CD8-positive, alpha-beta memory T cell (primary cell): ENCODE data around the gene POTEF. TPM values are rescaled to one million over a fixed set of nuclear protein-coding genes. Genes with fewer than 3 reads are reported as not detected.
"Not testable (repeated sequence)": the region's sequence is repeated elsewhere in the genome, so short reads cannot be mapped to it uniquely, and the experiment has no call there.

Experiments used
- CTCF ChIA-PET: fragments of 350-600 bp; sonication (Branson Sonifier 250); formaldehyde crosslinking; loops from one replicate; lab custom pipeline; 2021; ENCODE audit warnings: antibody characterized with exemption; lab: Charles Lee
- POLR2A ChIA-PET: fragments of 350-600 bp; sonication (Branson Sonifier 250); formaldehyde crosslinking; loops from one replicate; lab custom pipeline; 2021; ENCODE audit warnings: antibody characterized with exemption; lab: Charles Lee
- DNase-seq, 5 donors: peaks; one replicate each; pipeline versions ENCODE4 v3.0.0 to v3.0.0-alpha.2; 2020 to 2022; ENCODE audit warnings: mixed read lengths in 1 of 5
- H3K27ac ChIP-seq: one replicate; pipeline ENCODE4 v1.7.0; 2013; ENCODE audit warnings: low read depth, mild to moderate bottlenecking, low read length, moderate library complexity
- H3K27me3 ChIP-seq: 2 replicates; pipeline ENCODE4 v1.7.0; 2013; ENCODE audit warnings: low read length, mild to moderate bottlenecking; ENCODE audit not compliant: insufficient read depth, poor library complexity, severe bottlenecking
- H3K36me3 ChIP-seq: 2 replicates; pipeline ENCODE4 v1.7.0; 2013; ENCODE audit warnings: mild to moderate bottlenecking, low read length, moderate library complexity; ENCODE audit not compliant: insufficient read depth
- H3K4me1 ChIP-seq: 2 replicates; pipeline ENCODE4 v1.7.0; 2013; ENCODE audit warnings: mild to moderate bottlenecking, low read length, moderate library complexity; ENCODE audit not compliant: insufficient read depth
- H3K4me3 ChIP-seq: 2 replicates; pipeline ENCODE4 v1.7.0; 2013; ENCODE audit warnings: mild to moderate bottlenecking, low read length
- H3K9me3 ChIP-seq: 2 replicates; pipeline ENCODE4 v1.7.0; 2013; ENCODE audit warnings: mild to moderate bottlenecking, low read length
- H3K27ac Mint-ChIP-seq, 8 donors: one replicate each; pipeline ENCODE4 v1.8.0; 2020 to 2021; ENCODE audit warnings: mixed read lengths in 8 of 8, mild to moderate bottlenecking in 6 of 8, inconsistent platforms in 3 of 8, moderate library complexity in 3 of 8
- H3K27me3 Mint-ChIP-seq, 2 donors: one replicate each; pipeline ENCODE4 v1.8.0; 2020 to 2021; ENCODE audit warnings: mixed read lengths in 2 of 2, mild to moderate bottlenecking in 1 of 2, moderate library complexity in 1 of 2
- H3K36me3 Mint-ChIP-seq, 3 donors: one replicate each; pipeline ENCODE4 v1.8.0; 2020 to 2021; ENCODE audit warnings: mixed read lengths in 3 of 3, inconsistent platforms in 1 of 3, mild to moderate bottlenecking in 1 of 3
- H3K4me1 Mint-ChIP-seq, 3 donors: one replicate each; pipeline ENCODE4 v1.8.0; 2020 to 2021; ENCODE audit warnings: mixed read lengths in 3 of 3, inconsistent platforms in 1 of 3, mild to moderate bottlenecking in 1 of 3
- H3K4me3 Mint-ChIP-seq, 7 donors: one replicate each; pipeline ENCODE4 v1.8.0; 2020 to 2021; ENCODE audit warnings: mixed read lengths in 7 of 7, mild to moderate bottlenecking in 6 of 7, moderate library complexity in 4 of 7, inconsistent platforms in 2 of 7
- H3K9me3 Mint-ChIP-seq, 5 donors: one replicate each; pipeline ENCODE4 v1.8.0; 2020 to 2022; ENCODE audit warnings: mixed read lengths in 5 of 5, mild to moderate bottlenecking in 3 of 5, moderate library complexity in 2 of 5, inconsistent platforms in 1 of 5
- polyA plus RNA-seq: library from polyadenylated mRNA; unstranded; fragments of 300-500 nt; fragmentation: Illumina TruSeq; gene quantifications from one replicate; pipeline ENCODE4 v1.2.3, GENCODE V29; 2021
- total RNA-seq, 2 experiments: library from RNA; stranded (reverse); gene quantifications; one replicate each; pipeline ENCODE4 v1.2.3, GENCODE V29; 2021

POTEF gene
- total and polyA plus RNA-seq, 3 experiments from 2014 or later, result 0.05 TPM; not detected in 2

GRCh38 chr2:130160838-130161705 is 32.0 kb upstream of the POTEF start:
- H3K36me3 ChIP-seq, H3K9me3 ChIP-seq, H3K4me3 Mint-ChIP-seq, H3K4me3 ChIP-seq, H3K27ac ChIP-seq, POLR2A ChIA-PET, H3K9me3 Mint-ChIP-seq, H3K4me1 ChIP-seq, DNase-seq, CTCF ChIA-PET, H3K27me3 ChIP-seq, H3K27me3 Mint-ChIP-seq: not testable (repeated sequence)
- Mint-ChIP-seq H3K36me3 (peaks cover 6 to 73% (median 9%) of the 10 kb centered on the region in 3 donors), H3K4me1 (peaks cover 0 to 11% (median 5%) of the 10 kb centered on the region in 3 donors), H3K27ac (peak overlapping the region in 1 of 8 donors; percentile 21)

DNA sequence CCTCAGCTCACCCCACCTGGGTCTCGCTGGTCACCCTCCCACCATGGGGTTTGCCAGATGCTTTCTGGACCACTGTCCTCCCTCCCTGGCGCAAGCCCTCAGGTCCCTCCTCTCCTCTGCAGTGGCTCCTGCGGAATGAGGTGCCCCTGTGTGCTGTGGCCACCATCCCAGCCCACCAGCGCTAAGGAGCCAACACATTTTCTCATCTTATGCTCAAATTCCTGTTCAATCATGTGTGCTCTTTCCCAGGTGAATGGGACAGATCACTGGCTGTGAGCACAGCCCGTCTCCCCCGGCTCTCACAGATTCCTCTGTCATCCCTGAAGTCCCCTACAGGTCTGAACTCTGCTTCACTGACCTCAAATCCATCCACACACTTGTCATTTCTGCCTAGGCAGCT is 31.1 kb upstream of the POTEF start:
- Histone ChIP-seq H3K4me3 (no peak overlapping the region), H3K9me3 (no peaks in the 10 kb centered on the region), H3K36me3 (peaks cover 3% of the 10 kb centered on the region), H3K27ac (no peak overlapping the region), H3K27me3 (no peaks in the 10 kb centered on the region), H3K4me1 (no peaks in the 10 kb centered on the region)
- H3K36me3 Mint-ChIP-seq, result peaks cover 2 to 73% (median 4%) of the 10 kb centered on the region in 3 donors
- no peak overlapping the region for H3K27ac Mint-ChIP-seq
- H3K9me3 Mint-ChIP-seq, result no peaks in the 10 kb centered on the region
- H3K27me3 Mint-ChIP-seq, result no peaks in the 10 kb centered on the region
- H3K4me1 Mint-ChIP-seq, result peaks cover 0 to 11% (median 5%) of the 10 kb centered on the region in 3 donors
- DNase-seq, result no peak
- H3K4me3 Mint-ChIP-seq, result no peak overlapping the region
- ChIA-PET POLR2A (no interaction called here), CTCF (no interaction called here)

GRCh38 chr2:130159376-130159775 is 30.4 kb upstream of the POTEF start:
- H3K4me3 ChIP-seq, H3K4me3 Mint-ChIP-seq, H3K9me3 ChIP-seq, H3K27me3 Mint-ChIP-seq, CTCF ChIA-PET, DNase-seq, H3K36me3 ChIP-seq, H3K27me3 ChIP-seq, H3K4me1 ChIP-seq, POLR2A ChIA-PET, H3K27ac ChIP-seq, H3K9me3 Mint-ChIP-seq: not testable (repeated sequence)
- peaks cover 0 to 11% (median 5%) of the 10 kb centered on the region in 3 donors for H3K4me1 Mint-ChIP-seq
- peaks cover under 1 to 74% (median 1%) of the 10 kb centered on the region in 3 donors for H3K36me3 Mint-ChIP-seq
- peak overlapping the region in 1 of 8 donors; percentile 85 for H3K27ac Mint-ChIP-seq

DNA sequence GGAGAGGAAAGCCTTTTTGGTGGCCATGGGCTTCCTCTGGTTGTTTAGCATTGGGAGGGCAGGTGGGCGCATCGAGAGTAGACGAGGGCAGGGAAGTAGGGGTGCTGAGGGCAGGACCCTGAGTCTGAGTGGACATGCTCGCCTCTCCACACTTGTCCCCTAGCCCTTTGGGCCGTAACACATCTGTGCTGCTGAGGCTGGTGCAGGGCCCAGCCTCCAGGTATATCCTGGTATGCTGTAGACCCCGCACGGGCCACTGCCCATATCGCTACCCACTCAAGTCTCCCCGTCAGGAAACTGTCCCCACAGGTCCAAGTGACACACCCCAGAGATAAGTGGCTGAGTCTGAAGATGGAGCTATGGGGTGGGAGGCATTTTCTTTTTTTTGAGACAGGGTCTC is 29.6 kb upstream of the POTEF start:
- Mint-ChIP-seq H3K4me3 (no peak overlapping the region), H3K27me3 (no peaks in the 10 kb centered on the region), H3K9me3 (no peaks in the 10 kb centered on the region), H3K4me1 (peaks cover 0 to 11% (median 5%) of the 10 kb centered on the region in 3 donors), H3K36me3 (peaks cover 0 to 74% (median 0%) of the 10 kb centered on the region in 3 donors), H3K27ac (peak overlapping the region in 2 of 8 donors; percentile 55 to 90)
- Histone ChIP-seq H3K36me3 (peaks cover 1% of the 10 kb centered on the region), H3K9me3 (no peaks in the 10 kb centered on the region), H3K27ac (no peak overlapping the region), H3K4me1 (no peaks in the 10 kb centered on the region), H3K4me3 (no peak overlapping the region), H3K27me3 (no peaks in the 10 kb centered on the region)
- ChIA-PET POLR2A (no interaction called here), CTCF (no interaction called here)
- no peak for DNase-seq

GRCh38 chr2:130157825-130158514 is 28.9 kb upstream of the POTEF start:
- H3K4me3 Mint-ChIP-seq, H3K9me3 Mint-ChIP-seq, H3K27ac ChIP-seq, DNase-seq, H3K4me1 ChIP-seq, H3K36me3 ChIP-seq, H3K27me3 ChIP-seq, H3K27me3 Mint-ChIP-seq, CTCF ChIA-PET, H3K4me3 ChIP-seq, POLR2A ChIA-PET, H3K9me3 ChIP-seq: not testable (repeated sequence)
- Mint-ChIP-seq H3K36me3 (peaks cover 0 to 75% (median 0%) of the 10 kb centered on the region in 3 donors), H3K4me1 (peaks cover 0 to 11% (median 5%) of the 10 kb centered on the region in 3 donors), H3K27ac (peak overlapping the region in 4 of 8 donors; percentile 33 to 90 (median 54))

- H3K9me3 Mint-ChIP-seq, POLR2A ChIA-PET, DNase-seq, H3K27me3 ChIP-seq, H3K27me3 Mint-ChIP-seq, H3K27ac ChIP-seq, H3K4me3 Mint-ChIP-seq, H3K9me3 ChIP-seq, H3K4me3 ChIP-seq, H3K4me1 ChIP-seq, H3K36me3 ChIP-seq, CTCF ChIA-PET: not testable (repeated sequence)
- Mint-ChIP-seq H3K4me1 (peaks cover 0 to 11% (median 5%) of the 10 kb centered on the region in 3 donors), H3K36me3 (peaks cover 0 to 73% (median 0%) of the 10 kb centered on the region in 3 donors), H3K27ac (peak overlapping the region in 1 of 8 donors; percentile 54)
These were observed 28.3 kb upstream of the POTEF start for GRCh38 chr2:130157354-130157753.

GRCh38 chr2:130156624-130157004 is 27.6 kb upstream of the POTEF start:
- no peaks in the 10 kb centered on the region for H3K9me3 ChIP-seq
- Mint-ChIP-seq H3K27ac (peak overlapping the region in 2 of 8 donors; percentile 32 to 47), H3K36me3 (peaks cover 0 to 78% (median 0%) of the 10 kb centered on the region in 3 donors), H3K27me3 (no peaks in the 10 kb centered on the region), H3K4me3 (no peak overlapping the region), H3K4me1 (peaks cover 0 to 11% (median 5%) of the 10 kb centered on the region in 3 donors), H3K9me3 (no peaks in the 10 kb centered on the region)
- no peak overlapping the region for H3K4me3 ChIP-seq
- no peaks in the 10 kb centered on the region for H3K27me3 ChIP-seq
- no peaks in the 10 kb centered on the region for H3K36me3 ChIP-seq
- ChIA-PET POLR2A (no interaction called here), CTCF (no interaction called here)
- no peak overlapping the region for H3K27ac ChIP-seq
- H3K4me1 ChIP-seq, result no peaks in the 10 kb centered on the region
- DNase-seq, result no peak

GRCh38 chr2:130155956-130156623 is 27.1 kb upstream of the POTEF start:
- H3K27ac Mint-ChIP-seq, result peak overlapping the region in 1 of 8 donors; percentile 47
- CTCF ChIA-PET, POLR2A ChIA-PET, DNase-seq, H3K27me3 Mint-ChIP-seq, H3K9me3 Mint-ChIP-seq, H3K27ac ChIP-seq, H3K36me3 ChIP-seq, H3K27me3 ChIP-seq, H3K4me3 ChIP-seq, H3K4me3 Mint-ChIP-seq, H3K4me1 ChIP-seq, H3K9me3 ChIP-seq: not testable (repeated sequence)
- peaks cover 0 to 11% (median 5%) of the 10 kb centered on the region in 3 donors for H3K4me1 Mint-ChIP-seq
- peaks cover 0 to 74% (median 0%) of the 10 kb centered on the region in 3 donors for H3K36me3 Mint-ChIP-seq
